Stimulated activated CD4-positive, alpha-beta T cell treated with anti-CD3 and anti-CD28 coated beads, Interleukin-2, amount 100 ng/mL, for 24 hours (primary cell): ENCODE results near the gene TMEM273.
"Not testable (repeated sequence)": the region's sequence is repeated elsewhere in the genome, so short reads cannot be mapped to it uniquely, and the experiment has no call there.

ENCODE experiments used
- DNase-seq, 2 donors: peaks; one replicate each; pipeline ENCODE4 v3.0.0-alpha.2; 2020

The TMEM273 gene

GRCh38 chr10:49202266-49202665 lies 14.1 kb upstream of the TMEM273 start:
- DNase-seq: no peak

GRCh38 chr10:49200854-49201253 lies 12.7 kb upstream of the TMEM273 start:
- DNase-seq: no peak

- DNase-seq: no peak
Measured at GRCh38 chr10:49197171-49197570, 9.0 kb upstream of the TMEM273 start.

- not testable (repeated sequence) for DNase-seq
Measured at GRCh38 chr10:49195864-49196263, 7.7 kb upstream of the TMEM273 start.

GRCh38 chr10:49194212-49194920 lies 6.2 kb upstream of the TMEM273 start:
- DNase-seq: no peak

GRCh38 chr10:49191349-49191748 lies 3.2 kb upstream of the TMEM273 start:
- no peak for DNase-seq

GRCh38 chr10:49189422-49189821 lies 1.2 kb upstream of the TMEM273 start:
- no peak for DNase-seq

- DNase-seq: no peak
Measured at GRCh38 chr10:49187044-49187484, 1.1 kb downstream of the TMEM273 start.

GRCh38 chr10:49186613-49187012 lies 1.6 kb downstream of the TMEM273 start:
- DNase-seq: no peak

GRCh38 chr10:49185213-49185612 lies 3.0 kb downstream of the TMEM273 start:
- no peak for DNase-seq

GRCh38 chr10:49184642-49185111 lies 3.5 kb downstream of the TMEM273 start:
- no peak for DNase-seq

GRCh38 chr10:49183596-49184542 lies 4.3 kb downstream of the TMEM273 start:
- no peak for DNase-seq

- DNase-seq: no peak
Measured at GRCh38 chr10:49182776-49183175, 5.4 kb downstream of the TMEM273 start.

GRCh38 chr10:49180444-49180860 lies 7.7 kb downstream of the TMEM273 start:
- no peak for DNase-seq

- DNase-seq: no peak
Measured at GRCh38 chr10:49179699-49180443, 8.3 kb downstream of the TMEM273 start.

GRCh38 chr10:49178489-49179471 lies 9.4 kb downstream of the TMEM273 start:
- no peak for DNase-seq

- DNase-seq: peak; percentile 62 to 69
Measured at GRCh38 chr10:49177391-49178355, 10.5 kb downstream of the TMEM273 start.

GRCh38 chr10:49176310-49177268 lies 11.6 kb downstream of the TMEM273 start:
- DNase-seq: no peak

- DNase-seq: no peak
Measured at GRCh38 chr10:49175587-49176309, 12.4 kb downstream of the TMEM273 start.
